ENCODE data around the gene DDX42.

DDX42 gene

GRCh38 chr17:63773272-63774140, 464 bp upstream of the DDX42 start, which contains the start of gene CCDC47:
Gene CCDC47, minus strand, starts transcription at chr17:63773597. Its CDS starts 7,422 bp downstream, at chr17:63766175.
- TF ChIP-seq CTCF (IDR thresholded peaks at IDR 0.05; ENCODE audit: insufficient read depth, low read length, missing control alignments) = no peak
- ChIA-PET POLR2A (interaction anchor here (0.6 to 1.5 kb wide), 9 partner anchors 9 to 146 kb away, joined by 3 to 10 read pairs (median 5); partner anchors contain the start of gene PSMC5), CTCF (interaction anchor here (1.0 kb wide), 1 partner anchor 12 kb away, joined by 3 read pairs; no protein-coding TSS in a partner anchor)
- H3K4me3 ChIP-seq (ENCODE audit: low read depth, low read length) = peak within 1 kb of the TSS; percentile 92
- DNase-seq (ENCODE audit: low read depth, low spot score) = peak; percentile 93

- no peak for TF ChIP-seq CTCF (IDR thresholded peaks at IDR 0.05; ENCODE audit: insufficient read depth, low read length, missing control alignments)
- DNase-seq (ENCODE audit: low read depth, low spot score) = no peak
- H3K4me3 ChIP-seq (ENCODE audit: low read depth, low read length) = peak overlapping the region; percentile 84
- CTCF ChIA-PET = interaction anchor here (1.0 kb wide), 1 partner anchor 76 kb away, joined by 5 read pairs; no protein-coding TSS in a partner anchor
- POLR2A ChIA-PET = interaction anchor here (1.0 to 1.1 kb wide), 2 partner anchors 10 to 32 kb away, joined by 3 to 4 read pairs; no protein-coding TSS in a partner anchor
These were observed 947 bp downstream of the DDX42 start for GRCh38 chr17:63774969-63775265.

- H3K4me3 ChIP-seq (ENCODE audit: low read depth, low read length) = peak overlapping the region; percentile 84
- ChIA-PET POLR2A (interaction anchor here (1.0 to 1.1 kb wide), 2 partner anchors 9 to 33 kb away, joined by 3 to 4 read pairs; no protein-coding TSS in a partner anchor), CTCF (interaction anchor here (1.0 kb wide), 1 partner anchor 77 kb away, joined by 5 read pairs; no protein-coding TSS in a partner anchor)
- no peak for TF ChIP-seq CTCF (IDR thresholded peaks at IDR 0.05; ENCODE audit: insufficient read depth, low read length, missing control alignments)
- DNase-seq (ENCODE audit: low read depth, low spot score) = no peak
These were observed 1.4 kb downstream of the DDX42 start for GRCh38 chr17:63775420-63775819.

- TF ChIP-seq CTCF (IDR thresholded peaks at IDR 0.05; ENCODE audit: insufficient read depth, low read length, missing control alignments) = no peak
- ChIA-PET CTCF (interaction anchor here (1.1 to 1.3 kb wide), 2 partner anchors 10 to 19 kb away, joined by 3 to 6 read pairs; no protein-coding TSS in a partner anchor), POLR2A (interaction anchor here (0.6 kb wide), 1 partner anchor 10 kb away, joined by 3 read pairs; no protein-coding TSS in a partner anchor)
- DNase-seq (ENCODE audit: low read depth, low spot score) = no peak
- H3K4me3 ChIP-seq (ENCODE audit: low read depth, low read length) = no peak overlapping the region
These were observed 6.5 kb downstream of the DDX42 start for GRCh38 chr17:63780507-63780906.

- no peak overlapping the region for H3K4me3 ChIP-seq (ENCODE audit: low read depth, low read length)
- no peak for TF ChIP-seq CTCF (IDR thresholded peaks at IDR 0.05; ENCODE audit: insufficient read depth, low read length, missing control alignments)
- POLR2A ChIA-PET = interaction anchor here (0.6 kb wide), 1 partner anchor 10 kb away, joined by 3 read pairs; no protein-coding TSS in a partner anchor
- no peak for DNase-seq (ENCODE audit: low read depth, low spot score)
- CTCF ChIA-PET = interaction anchor here (0.9 to 1.3 kb wide), 3 partner anchors 9 to 169 kb away, joined by 3 to 6 read pairs (median 3); no protein-coding TSS in a partner anchor
These were observed 7.0 kb downstream of the DDX42 start for GRCh38 chr17:63780928-63781327.

- TF ChIP-seq CTCF (IDR thresholded peaks at IDR 0.05; ENCODE audit: insufficient read depth, low read length, missing control alignments) = no peak
- H3K4me3 ChIP-seq (ENCODE audit: low read depth, low read length) = no peak overlapping the region
- ChIA-PET CTCF (interaction anchor here (1.1 to 1.5 kb wide), 3 partner anchors 10 to 19 kb away, joined by 3 to 4 read pairs (median 3); no protein-coding TSS in a partner anchor), POLR2A (interaction anchor here (3.1 kb wide), 1 partner anchor 10 kb away, joined by 10 read pairs; the partner anchor contains the start of genes CCDC47 and DDX42)
- DNase-seq (ENCODE audit: low read depth, low spot score) = no peak
These were observed 9.6 kb downstream of the DDX42 start for GRCh38 chr17:63783522-63783921.
